ENCODE data around the gene LAMP5.

The LAMP5 gene

DNA sequence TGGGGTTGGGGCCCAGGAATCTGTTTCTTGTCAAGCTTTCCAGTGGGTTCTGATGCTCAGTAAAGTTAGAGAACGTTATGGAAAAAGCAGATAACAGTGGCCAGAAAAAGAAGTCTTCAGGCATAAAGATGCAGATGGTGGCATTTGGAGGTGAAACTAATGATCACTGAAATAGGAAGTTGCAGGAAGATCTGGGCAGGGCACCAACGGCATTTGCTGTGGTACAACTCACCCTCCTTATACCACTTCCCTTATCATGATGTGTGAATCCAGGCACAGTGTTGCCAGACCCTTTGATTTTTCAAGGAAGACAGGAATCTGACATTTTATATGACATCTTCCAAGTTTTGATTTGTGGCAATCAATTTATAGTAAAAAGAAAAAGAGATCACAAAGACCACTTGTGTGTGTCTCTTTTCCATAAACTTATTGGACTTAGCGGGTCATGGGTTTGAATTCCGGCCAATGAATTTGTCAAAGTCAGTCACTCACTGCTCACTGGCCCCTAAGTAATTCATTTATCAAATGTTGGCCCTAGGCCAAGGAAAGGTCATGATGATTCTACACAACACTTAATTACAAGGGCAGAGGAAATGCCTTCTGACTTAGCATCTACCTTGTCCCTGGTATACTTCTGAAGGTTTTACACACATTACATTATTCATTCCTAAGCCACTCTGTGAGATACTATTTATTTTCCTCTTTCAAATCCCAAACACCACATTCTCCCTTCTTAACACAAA, 37.6 kb downstream of the LAMP5 start:
- Mint-ChIP-seq H3K4me1 (no peaks in the 10 kb centered on the region), H3K27me3 (no peaks in the 10 kb centered on the region), H3K9me3 (no peaks in the 10 kb centered on the region), H3K36me3 (no peaks in the 10 kb centered on the region), H3K27ac (no peak overlapping the region), H3K4me3 (no peak overlapping the region)

DNA sequence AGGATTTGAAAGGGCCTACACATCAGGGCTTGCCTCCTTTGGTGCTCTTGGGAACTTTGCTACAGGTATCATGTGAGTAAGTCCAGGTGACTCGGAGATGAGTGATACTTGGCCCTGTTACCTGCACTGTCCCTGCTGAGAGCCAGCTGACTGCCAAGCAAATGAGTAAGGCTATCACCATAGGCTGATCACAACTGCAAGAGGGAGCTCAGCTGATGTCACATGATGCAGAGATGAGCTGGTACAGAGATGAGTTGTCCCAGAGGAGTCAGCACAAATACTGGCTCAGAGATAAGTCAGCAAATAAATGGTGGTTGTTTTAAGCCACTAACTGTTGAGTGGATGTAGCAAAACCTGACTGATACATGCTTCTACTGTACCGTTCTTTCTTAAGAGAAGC, 41.4 kb downstream of the LAMP5 start:
- Mint-ChIP-seq H3K36me3 (no peaks in the 10 kb centered on the region), H3K27ac (no peak overlapping the region), H3K9me3 (no peaks in the 10 kb centered on the region), H3K27me3 (peaks cover 1% of the 10 kb centered on the region), H3K4me3 (no peak overlapping the region), H3K4me1 (no peaks in the 10 kb centered on the region)

DNA sequence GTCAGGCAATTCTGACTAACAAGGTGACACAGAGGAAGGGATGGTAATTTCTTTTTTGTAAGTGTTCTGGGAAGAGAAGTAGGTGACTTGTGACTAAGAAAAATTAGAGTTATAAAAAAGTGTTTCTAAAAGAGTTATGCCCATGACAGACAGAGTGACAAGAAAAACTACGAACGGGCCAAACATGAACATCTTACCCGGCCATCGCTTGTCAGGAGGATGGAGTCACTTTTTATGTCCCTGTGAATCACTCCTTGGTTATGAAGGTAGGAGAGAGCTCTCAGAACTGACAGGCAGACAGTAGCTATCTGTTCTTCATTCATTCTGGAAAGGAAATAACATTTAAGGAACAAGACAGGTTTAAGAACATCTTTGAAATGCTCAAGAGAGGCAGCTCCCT, 43.0 kb downstream of the LAMP5 start:
- H3K9me3 Mint-ChIP-seq: no peaks in the 10 kb centered on the region
- H3K27ac Mint-ChIP-seq: no peak overlapping the region
- H3K4me1 Mint-ChIP-seq: no peaks in the 10 kb centered on the region
- no peak overlapping the region for H3K4me3 Mint-ChIP-seq
- H3K36me3 Mint-ChIP-seq: no peaks in the 10 kb centered on the region
- peaks cover 1% of the 10 kb centered on the region for H3K27me3 Mint-ChIP-seq

DNA sequence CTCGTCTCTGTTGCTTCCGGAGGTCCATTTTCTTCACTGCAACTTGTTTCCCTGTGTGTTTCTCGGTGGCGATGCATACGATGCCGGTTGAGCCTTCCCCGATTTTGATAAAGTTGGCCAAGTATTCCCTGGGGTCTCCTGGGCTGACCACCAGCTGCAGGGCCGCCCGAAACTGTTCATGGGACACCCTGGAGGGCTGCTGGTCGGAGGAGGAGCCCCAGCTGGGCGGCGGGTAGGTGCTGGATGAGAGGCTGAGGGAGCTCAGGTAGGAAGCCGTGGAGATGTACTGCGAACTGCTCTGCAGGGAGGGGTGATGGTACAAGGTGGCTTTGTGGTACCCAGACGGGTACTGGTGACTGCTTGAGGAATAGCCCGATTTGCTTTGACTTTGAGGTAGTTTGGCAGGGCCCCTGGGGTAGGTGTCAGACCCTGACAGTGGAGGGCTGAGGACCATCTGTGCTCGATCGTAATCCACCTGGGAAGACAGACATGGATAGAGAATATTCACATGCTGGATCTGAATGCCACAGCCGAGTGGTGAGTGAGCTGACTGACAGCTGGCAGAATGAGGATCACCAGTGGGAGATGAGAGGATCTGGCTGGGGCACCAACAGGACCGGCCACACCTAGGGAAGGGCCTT, 51.6 kb downstream of the LAMP5 start:
- Mint-ChIP-seq H3K27ac (no peak overlapping the region), H3K27me3 (no peaks in the 10 kb centered on the region), H3K4me3 (no peak overlapping the region), H3K4me1 (no peaks in the 10 kb centered on the region), H3K9me3 (no peaks in the 10 kb centered on the region), H3K36me3 (no peaks in the 10 kb centered on the region)

DNA sequence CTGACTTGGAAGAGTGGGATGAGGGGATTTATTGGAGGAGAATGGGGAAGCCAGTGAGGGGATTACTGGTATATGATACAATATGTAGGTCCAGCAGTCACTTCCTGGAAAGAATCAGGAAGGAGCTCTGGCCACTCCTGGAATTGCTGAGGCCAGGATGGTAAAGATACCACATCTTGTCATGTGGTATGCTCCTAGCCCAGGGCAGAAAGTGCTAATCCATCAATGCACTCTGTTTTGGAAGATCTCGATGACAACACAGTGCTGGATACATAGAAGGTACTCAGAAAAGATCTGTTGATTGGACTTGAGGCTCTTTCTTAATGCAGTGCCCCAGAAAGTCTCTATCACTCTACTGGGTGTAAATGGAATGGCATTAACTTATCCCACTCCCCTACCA, 52.6 kb downstream of the LAMP5 start:
- Mint-ChIP-seq H3K4me3 (no peak overlapping the region), H3K4me1 (no peaks in the 10 kb centered on the region), H3K9me3 (no peaks in the 10 kb centered on the region), H3K36me3 (no peaks in the 10 kb centered on the region), H3K27me3 (no peaks in the 10 kb centered on the region), H3K27ac (no peak overlapping the region)

DNA sequence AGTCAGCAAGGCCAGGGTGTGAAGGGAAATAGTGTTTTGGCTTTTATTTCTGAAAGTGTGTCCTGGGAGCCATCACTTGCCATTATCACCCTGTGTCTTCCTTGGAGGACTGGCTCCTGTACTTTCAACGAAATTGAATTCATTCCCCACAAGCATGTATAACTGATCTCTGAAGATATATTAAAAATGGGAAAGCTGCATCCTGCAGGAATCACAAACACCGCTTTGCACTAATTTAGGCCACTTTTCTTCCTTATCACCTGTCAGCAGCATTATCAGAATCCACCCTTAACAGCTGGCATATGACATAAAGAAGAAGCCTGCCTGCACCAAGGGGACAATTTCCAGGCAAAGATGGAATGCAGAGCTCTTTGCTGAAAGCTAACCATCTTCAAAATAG, 56.2 kb downstream of the LAMP5 start:
- Mint-ChIP-seq H3K27me3 (no peaks in the 10 kb centered on the region), H3K4me1 (no peaks in the 10 kb centered on the region), H3K27ac (no peak overlapping the region), H3K9me3 (no peaks in the 10 kb centered on the region), H3K4me3 (no peak overlapping the region), H3K36me3 (no peaks in the 10 kb centered on the region)

DNA sequence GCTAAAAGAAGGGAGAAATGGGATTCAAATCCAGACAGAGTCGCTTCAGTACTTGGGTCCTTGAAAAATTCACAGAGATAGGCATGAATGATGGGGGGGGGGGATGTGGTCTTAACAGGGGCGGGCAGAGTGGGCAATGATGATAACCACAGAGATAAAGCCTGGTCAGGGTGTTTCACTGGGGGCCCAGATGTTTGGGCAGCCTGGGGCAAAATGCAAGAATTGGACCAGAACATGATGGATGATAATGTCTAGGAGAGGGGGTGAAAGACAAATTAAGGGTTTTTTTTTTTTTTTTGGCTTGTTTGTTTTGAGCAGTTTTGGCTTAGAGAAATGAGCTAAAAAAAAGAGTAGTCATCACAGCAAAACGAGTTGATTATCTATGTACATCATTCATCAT, 57.4 kb downstream of the LAMP5 start:
- Mint-ChIP-seq H3K4me1 (no peaks in the 10 kb centered on the region), H3K27ac (no peak overlapping the region), H3K9me3 (no peaks in the 10 kb centered on the region), H3K27me3 (no peaks in the 10 kb centered on the region), H3K4me3 (no peak overlapping the region), H3K36me3 (no peaks in the 10 kb centered on the region)

DNA sequence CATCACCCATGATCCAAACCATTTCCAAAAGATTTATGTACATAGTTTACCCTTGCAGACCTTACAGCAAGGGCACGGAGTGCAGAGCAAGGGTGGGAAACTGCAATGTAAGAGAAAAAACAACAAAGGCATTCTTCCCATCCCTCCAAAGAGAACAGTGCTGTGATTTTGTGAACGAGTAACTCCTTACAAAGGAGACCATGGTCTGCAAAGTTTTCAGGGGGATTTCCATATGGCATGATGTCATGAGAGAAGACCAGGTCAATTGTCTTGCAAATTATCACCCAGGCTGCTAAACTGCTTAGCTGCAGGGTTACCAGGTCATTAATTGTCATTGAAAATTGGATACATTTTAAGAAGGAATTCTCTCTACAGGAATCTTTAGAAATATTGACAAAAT, 58.3 kb downstream of the LAMP5 start:
- Mint-ChIP-seq H3K9me3 (no peaks in the 10 kb centered on the region), H3K27ac (no peak overlapping the region), H3K36me3 (no peaks in the 10 kb centered on the region), H3K4me1 (no peaks in the 10 kb centered on the region), H3K27me3 (no peaks in the 10 kb centered on the region), H3K4me3 (no peak overlapping the region)

DNA sequence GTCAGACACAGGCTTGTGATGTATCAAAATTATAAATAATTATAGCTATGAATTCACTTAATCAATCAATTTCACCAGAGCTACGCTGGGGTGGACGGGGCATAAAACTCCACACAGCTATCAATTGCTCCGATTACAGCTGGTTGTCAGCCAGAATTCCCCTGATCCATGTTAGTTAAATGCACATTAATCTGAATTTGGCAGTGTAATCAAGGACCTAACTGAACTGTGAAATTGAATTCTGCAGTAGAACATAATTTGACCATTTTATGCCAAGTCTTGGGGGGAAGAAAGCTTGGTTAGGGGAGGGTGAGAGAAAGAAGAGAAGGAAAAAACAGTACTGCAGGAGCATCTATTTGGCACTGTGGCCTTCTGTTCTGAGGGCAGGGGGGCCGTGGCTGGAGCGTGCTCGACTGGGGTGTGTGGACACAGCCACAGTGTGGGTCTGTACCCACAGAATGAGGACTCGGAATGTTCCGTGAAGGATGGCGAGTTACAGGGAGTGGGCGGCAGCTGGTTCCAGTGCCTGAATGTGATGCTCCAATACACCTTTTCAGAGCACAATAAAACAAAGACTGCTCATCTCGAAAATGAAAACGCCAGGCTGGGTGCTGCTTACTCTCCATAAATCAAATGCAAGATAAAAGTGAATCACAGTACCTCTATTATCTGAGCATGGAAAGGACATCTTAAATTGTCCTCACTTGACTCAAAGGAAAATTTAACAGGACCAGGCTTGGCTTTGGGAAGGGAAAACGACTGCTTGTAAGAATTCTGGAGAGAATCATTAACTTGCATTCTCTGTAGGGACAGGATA, 59.2 kb downstream of the LAMP5 start:
- Mint-ChIP-seq H3K4me3 (no peak overlapping the region), H3K27ac (no peak overlapping the region), H3K9me3 (no peaks in the 10 kb centered on the region), H3K27me3 (no peaks in the 10 kb centered on the region), H3K36me3 (no peaks in the 10 kb centered on the region), H3K4me1 (no peaks in the 10 kb centered on the region)

DNA sequence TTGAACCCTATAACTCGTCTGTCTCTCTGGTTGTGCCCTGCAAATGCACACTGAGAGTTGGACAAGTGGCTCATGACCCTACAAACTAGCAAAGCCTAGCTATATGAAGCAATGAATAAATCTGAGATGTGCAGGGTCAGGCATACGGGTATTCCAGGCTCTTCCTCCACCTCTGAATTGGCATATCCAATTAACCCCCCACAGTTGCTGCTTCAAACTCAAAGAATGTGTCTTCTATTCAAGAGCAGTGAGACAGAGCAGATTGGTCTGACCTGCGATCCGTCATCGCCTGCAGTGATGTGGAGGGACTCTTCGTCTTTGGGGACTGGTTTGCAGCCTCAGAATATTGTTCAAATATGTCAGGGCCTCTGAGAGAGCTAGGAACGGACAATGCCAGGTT, 59.8 kb downstream of the LAMP5 start:
- no peaks in the 10 kb centered on the region for H3K9me3 Mint-ChIP-seq
- no peaks in the 10 kb centered on the region for H3K36me3 Mint-ChIP-seq
- H3K27ac Mint-ChIP-seq: no peak overlapping the region
- H3K27me3 Mint-ChIP-seq: no peaks in the 10 kb centered on the region
- no peak overlapping the region for H3K4me3 Mint-ChIP-seq
- H3K4me1 Mint-ChIP-seq: no peaks in the 10 kb centered on the region

DNA sequence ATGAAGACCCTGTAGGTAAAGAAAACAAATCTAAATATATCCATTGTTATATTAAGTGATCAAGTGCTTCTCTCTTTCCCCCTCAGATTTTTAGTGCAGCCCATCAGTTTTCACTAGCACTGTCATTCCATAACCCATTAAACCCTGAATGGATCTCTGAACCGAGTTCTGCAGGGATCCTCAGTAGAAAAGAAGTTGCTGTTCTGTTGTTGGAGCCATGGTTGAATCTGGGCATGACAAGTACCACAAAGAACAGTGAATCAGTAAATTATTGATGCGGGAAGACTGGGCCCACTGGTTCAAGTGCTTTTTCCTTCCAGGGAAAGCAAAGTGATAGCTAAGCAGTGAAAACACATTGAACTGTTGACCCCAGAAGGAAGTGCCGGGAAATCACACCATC, 60.4 kb downstream of the LAMP5 start:
- H3K9me3 Mint-ChIP-seq: no peaks in the 10 kb centered on the region
- no peaks in the 10 kb centered on the region for H3K36me3 Mint-ChIP-seq
- H3K27me3 Mint-ChIP-seq: no peaks in the 10 kb centered on the region
- no peak overlapping the region for H3K4me3 Mint-ChIP-seq
- H3K4me1 Mint-ChIP-seq: no peaks in the 10 kb centered on the region
- no peak overlapping the region for H3K27ac Mint-ChIP-seq

DNA sequence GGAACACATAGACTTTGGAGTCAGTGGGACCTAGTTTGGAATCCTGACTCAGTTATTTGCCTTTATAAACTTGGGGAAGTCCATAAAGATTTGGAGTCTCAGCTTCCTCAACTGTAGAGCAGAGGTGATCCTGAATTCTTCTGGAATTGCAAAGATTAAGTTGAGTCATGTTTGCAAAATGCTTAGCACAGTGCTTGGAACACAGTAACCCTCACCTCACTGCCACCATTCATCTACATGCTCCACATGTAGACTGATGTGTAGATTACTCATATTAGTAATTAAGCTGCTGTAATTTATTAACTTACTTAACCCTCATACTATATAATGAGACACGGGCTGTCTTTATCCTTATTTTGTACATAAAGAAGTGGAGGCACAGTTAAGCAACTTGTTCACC, 61.4 kb downstream of the LAMP5 start:
- H3K27me3 Mint-ChIP-seq: no peaks in the 10 kb centered on the region
- no peak overlapping the region for H3K27ac Mint-ChIP-seq
- H3K4me3 Mint-ChIP-seq: no peak overlapping the region
- no peaks in the 10 kb centered on the region for H3K9me3 Mint-ChIP-seq
- H3K4me1 Mint-ChIP-seq: no peaks in the 10 kb centered on the region
- H3K36me3 Mint-ChIP-seq: no peaks in the 10 kb centered on the region

DNA sequence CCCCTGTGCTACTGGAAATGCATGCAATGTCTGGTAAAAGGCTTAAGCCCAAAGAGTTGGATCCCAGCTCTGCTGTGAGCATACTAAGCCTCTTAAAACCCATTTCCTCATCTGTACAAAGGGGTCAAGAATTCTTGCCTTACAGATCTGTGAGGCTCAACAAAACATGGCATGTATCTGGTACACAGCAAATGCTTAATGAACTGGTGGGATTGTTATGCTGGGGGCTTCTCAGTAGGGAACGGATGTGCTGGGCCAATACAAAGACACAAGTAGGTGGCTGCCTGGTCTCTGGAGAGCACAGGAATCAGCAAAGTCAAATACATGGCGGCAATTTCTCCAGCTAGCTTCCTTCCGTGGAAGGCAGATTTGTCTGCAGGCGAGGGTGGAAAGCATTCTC, 62.3 kb downstream of the LAMP5 start:
- H3K9me3 Mint-ChIP-seq: no peaks in the 10 kb centered on the region

DNA sequence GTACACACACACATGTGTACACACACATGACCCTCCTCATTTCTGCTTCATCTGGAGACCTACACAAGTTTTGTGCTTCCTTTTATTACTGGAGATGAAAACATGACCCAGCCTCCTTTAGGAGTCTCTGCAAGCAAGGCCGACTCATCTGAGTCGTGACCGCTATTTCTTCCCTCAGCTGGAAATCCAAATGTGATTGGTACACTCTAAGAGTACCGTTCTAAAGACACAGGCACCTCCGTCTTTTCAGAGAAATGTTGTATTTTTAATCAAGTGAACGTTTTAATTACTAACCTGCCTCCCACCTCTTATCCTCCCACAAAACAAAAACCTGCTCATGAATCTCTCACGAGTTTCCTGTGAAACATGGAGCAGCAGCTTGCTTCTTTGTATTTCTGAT, 63.0 kb downstream of the LAMP5 start:
- Mint-ChIP-seq H3K27me3 (no peaks in the 10 kb centered on the region), H3K27ac (no peak overlapping the region), H3K36me3 (no peaks in the 10 kb centered on the region), H3K9me3 (no peaks in the 10 kb centered on the region), H3K4me1 (no peaks in the 10 kb centered on the region), H3K4me3 (no peak overlapping the region)

More for the DNA sequence above, 62.3 kb downstream of the LAMP5 start:
- H3K27ac Mint-ChIP-seq: no peak overlapping the region
- H3K27me3 Mint-ChIP-seq: no peaks in the 10 kb centered on the region
- no peaks in the 10 kb centered on the region for H3K36me3 Mint-ChIP-seq
- H3K4me3 Mint-ChIP-seq: no peak overlapping the region
- no peaks in the 10 kb centered on the region for H3K4me1 Mint-ChIP-seq

DNA sequence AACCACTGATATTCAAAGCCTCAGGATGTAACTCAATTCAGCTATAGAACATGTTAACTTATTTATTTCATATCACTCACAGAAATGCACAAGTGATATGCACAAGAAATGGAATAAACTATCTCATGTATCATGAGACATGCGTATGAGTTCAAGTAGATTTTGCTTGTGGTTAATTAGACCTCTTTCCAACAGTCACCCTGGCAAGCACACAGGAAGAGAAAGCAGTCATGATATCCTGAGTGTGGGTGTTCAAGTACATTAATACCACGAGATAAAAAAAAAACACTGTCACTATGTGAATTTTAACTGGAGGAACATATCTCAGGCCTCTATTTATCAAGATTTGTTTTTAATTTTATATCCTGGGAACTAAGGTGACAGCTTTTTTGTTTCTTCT, 64.2 kb downstream of the LAMP5 start:
- no peak overlapping the region for H3K27ac Mint-ChIP-seq
- no peak overlapping the region for H3K4me3 Mint-ChIP-seq
- H3K9me3 Mint-ChIP-seq: no peaks in the 10 kb centered on the region
- no peaks in the 10 kb centered on the region for H3K4me1 Mint-ChIP-seq
- H3K36me3 Mint-ChIP-seq: no peaks in the 10 kb centered on the region
- H3K27me3 Mint-ChIP-seq: no peaks in the 10 kb centered on the region
